HL-60 (cell line): Measurements from ENCODE around the gene APPL2.

Experiments
- DNase-seq, 2 experiments: peaks; one replicate each; pipeline ENCODE4 v3.0.0-alpha.2; 2010 to 2020; ENCODE audit warnings: low read depth in 1 of 2, low spot score in 1 of 2
- H3K27ac ChIP-seq: fragments of 250-450 bp; sonication (Bioruptor Pico); replicated peaks from 2 replicates; pipeline ENCODE4 v1.5.1; 2020; ENCODE audit warnings: mild to moderate bottlenecking, moderate library complexity
- H3K27me3 ChIP-seq: fragments of 250-450 bp; sonication (Bioruptor Pico); 2 replicates; pipeline ENCODE4 v1.5.1; 2021; ENCODE audit warnings: mild to moderate bottlenecking, moderate library complexity; ENCODE audit not compliant: insufficient read depth, poor library complexity, severe bottlenecking
- H3K4me3 ChIP-seq: replicated peaks from 2 replicates; pipeline ENCODE4 v1.5.1; 2011; ENCODE audit warnings: mild to moderate bottlenecking, control low read depth, low read length; ENCODE audit not compliant: insufficient read depth
- CTCF ChIP-seq: IDR thresholded peaks from one replicate; pipeline ENCODE4 v1.5.1; 2011; ENCODE audit warnings: low read length, control low read depth, inconsistent platforms; ENCODE audit not compliant: insufficient read depth
- GABPA ChIP-seq: IDR thresholded peaks from 2 replicates; pipeline ENCODE4 v1.6.1; 2012; ENCODE audit warnings: low read depth
- POLR2AphosphoS5 ChIP-seq: IDR thresholded peaks from 2 replicates; pipeline ENCODE4 v1.6.1; 2012; ENCODE audit warnings: low read depth
- REST ChIP-seq: IDR thresholded peaks from 2 replicates; pipeline ENCODE4 v1.6.1; 2012; ENCODE audit warnings: low read depth; ENCODE audit not compliant: insufficient replicate concordance
- SPI1 ChIP-seq: IDR thresholded peaks from 2 replicates; pipeline ENCODE4 v1.6.1; 2012; ENCODE audit warnings: low read depth, mild to moderate bottlenecking, borderline replicate concordance

Gene APPL2

GRCh38 chr12:105228966-105229365, 7.0 kb downstream of the APPL2 start:
- TF ChIP-seq REST (no peak), CTCF (no peak), SPI1 (no peak), POLR2AphosphoS5 (no peak), GABPA (no peak)
- Histone ChIP-seq H3K27me3 (no peaks in the 10 kb centered on the region), H3K4me3 (no peak overlapping the region), H3K27ac (no peak overlapping the region)
- no peak for DNase-seq

- TF ChIP-seq SPI1 (no peak), REST (no peak), POLR2AphosphoS5 (no peak), GABPA (no peak), CTCF (no peak)
- H3K4me3 ChIP-seq: no peak overlapping the region
- DNase-seq: no peak
- H3K27ac ChIP-seq: no peak overlapping the region
- H3K27me3 ChIP-seq: no peaks in the 10 kb centered on the region
These were observed 7.5 kb downstream of the APPL2 start for GRCh38 chr12:105228494-105228893.

- H3K4me3 ChIP-seq: no peak overlapping the region
- H3K27ac ChIP-seq: no peak overlapping the region
- DNase-seq: no peak
- H3K27me3 ChIP-seq: no peaks in the 10 kb centered on the region
- TF ChIP-seq REST (no peak), POLR2AphosphoS5 (no peak), CTCF (no peak), GABPA (no peak), SPI1 (no peak)
These were observed 8.1 kb downstream of the APPL2 start for GRCh38 chr12:105227879-105228278.
